Gastroesophageal sphincter (tissue), 3 donors: ENCODE measurements around the gene AP3S2.

Experiments
- POLR2A ChIP-seq, 2 donors: fragments of 450-650 bp; IDR thresholded peaks; one replicate each; pipeline ENCODE4 v1.6.1; 2017; ENCODE audit warnings: antibody characterized with exemption in 2 of 2, mild to moderate bottlenecking in 2 of 2, moderate library complexity in 1 of 2
- POLR2AphosphoS5 ChIP-seq: sonication (generic); formaldehyde crosslinking; IDR thresholded peaks from one replicate; pipeline ENCODE4 v1.6.1; 2017; ENCODE audit warnings: antibody characterized with exemption
- TF ChIP-seq, protein P1 (sequence below), 4 experiments: fragments of 200-600 bp in 2 of 4; fragments of 450-650 bp in 2 of 4; sonication (generic) in 1 of 4; IDR thresholded peaks; one replicate each; pipeline ENCODE4 v1.5.1; 2017 to 2019; ENCODE audit warnings: antibody characterized with exemption in 4 of 4, mild to moderate bottlenecking in 2 of 4, moderate library complexity in 2 of 4

DNA sequence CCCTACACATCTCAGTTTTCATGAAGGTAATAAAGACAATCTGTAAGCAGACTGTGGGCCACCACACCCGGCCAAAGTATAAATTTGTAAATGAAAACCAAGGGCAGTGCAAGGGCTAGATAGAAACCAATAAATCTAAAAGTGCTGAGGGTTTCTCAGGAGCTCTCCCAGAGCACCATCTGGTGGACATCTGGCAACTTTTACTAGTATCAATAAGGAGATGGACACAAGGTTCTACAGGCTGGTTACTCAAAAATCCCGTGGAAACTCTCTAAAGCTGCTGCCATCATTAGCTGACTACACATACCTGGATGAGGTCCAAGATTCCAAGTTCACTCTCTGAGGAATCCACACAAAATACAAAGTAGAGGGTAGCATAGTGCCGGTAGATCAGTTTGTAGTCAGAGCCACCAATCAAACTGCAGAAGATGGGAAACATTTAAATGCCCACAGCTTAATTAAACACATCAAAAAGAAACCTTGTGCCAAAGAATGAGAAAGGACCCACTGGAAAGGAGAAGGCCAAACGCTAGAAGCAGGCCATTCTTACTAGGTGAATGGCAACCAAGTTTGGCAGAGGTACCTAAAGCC is 5.5 kb downstream of the AP3S2 start:
- TF ChIP-seq, protein P1, sequence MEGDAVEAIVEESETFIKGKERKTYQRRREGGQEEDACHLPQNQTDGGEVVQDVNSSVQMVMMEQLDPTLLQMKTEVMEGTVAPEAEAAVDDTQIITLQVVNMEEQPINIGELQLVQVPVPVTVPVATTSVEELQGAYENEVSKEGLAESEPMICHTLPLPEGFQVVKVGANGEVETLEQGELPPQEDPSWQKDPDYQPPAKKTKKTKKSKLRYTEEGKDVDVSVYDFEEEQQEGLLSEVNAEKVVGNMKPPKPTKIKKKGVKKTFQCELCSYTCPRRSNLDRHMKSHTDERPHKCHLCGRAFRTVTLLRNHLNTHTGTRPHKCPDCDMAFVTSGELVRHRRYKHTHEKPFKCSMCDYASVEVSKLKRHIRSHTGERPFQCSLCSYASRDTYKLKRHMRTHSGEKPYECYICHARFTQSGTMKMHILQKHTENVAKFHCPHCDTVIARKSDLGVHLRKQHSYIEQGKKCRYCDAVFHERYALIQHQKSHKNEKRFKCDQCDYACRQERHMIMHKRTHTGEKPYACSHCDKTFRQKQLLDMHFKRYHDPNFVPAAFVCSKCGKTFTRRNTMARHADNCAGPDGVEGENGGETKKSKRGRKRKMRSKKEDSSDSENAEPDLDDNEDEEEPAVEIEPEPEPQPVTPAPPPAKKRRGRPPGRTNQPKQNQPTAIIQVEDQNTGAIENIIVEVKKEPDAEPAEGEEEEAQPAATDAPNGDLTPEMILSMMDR (IDR thresholded peaks at IDR 0.05) = no peak
- TF ChIP-seq POLR2AphosphoS5 (no peak), POLR2A (IDR thresholded peaks at IDR 0.05) (no peak)
